Dedifferentiated amniotic fluid mesenchymal stem cell (primary cell): Measurements from ENCODE around the gene RALGPS1.

Source experiments
- DNase-seq: peaks from one replicate; pipeline ENCODE4 v3.0.0-alpha.2; 2016; ENCODE audit errors: extremely low spot score

The RALGPS1 gene

DNA sequence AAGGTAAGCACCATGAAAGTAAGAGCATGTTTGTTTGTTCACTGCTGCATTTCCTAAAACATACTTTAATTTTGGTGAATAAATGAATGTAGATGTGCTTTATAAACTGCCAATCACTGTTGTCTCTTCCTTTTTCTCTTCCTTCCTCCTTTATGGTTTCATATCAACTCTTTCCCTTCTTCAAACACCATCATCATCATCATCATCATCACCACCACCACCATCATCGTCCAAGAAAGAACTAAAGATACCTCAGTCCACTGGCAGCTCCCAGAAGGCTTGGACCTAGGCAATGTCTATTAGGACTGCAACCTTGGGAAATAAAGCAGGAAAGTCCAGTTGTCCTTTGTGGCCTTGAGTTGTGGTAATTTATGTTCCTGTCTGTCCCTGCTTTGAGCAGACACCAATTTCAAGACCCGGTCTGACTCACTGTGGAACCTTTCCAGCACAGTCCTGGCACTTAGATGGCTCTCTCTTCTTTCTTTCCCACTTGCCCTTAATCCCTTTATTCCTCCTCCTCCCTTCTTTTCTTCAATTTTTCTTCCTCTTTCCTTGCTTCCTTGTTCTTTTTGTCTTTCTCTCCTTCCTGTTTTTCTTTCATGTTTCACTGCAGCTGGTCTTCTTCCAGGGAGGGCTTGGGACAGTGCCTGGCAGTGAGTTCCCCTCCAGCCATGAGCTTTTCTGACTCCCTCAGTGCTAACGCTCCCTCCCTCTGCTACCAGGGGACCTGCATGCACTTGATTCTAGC, 108.5 kb downstream of the RALGPS1 start:
- no peak for DNase-seq

DNA sequence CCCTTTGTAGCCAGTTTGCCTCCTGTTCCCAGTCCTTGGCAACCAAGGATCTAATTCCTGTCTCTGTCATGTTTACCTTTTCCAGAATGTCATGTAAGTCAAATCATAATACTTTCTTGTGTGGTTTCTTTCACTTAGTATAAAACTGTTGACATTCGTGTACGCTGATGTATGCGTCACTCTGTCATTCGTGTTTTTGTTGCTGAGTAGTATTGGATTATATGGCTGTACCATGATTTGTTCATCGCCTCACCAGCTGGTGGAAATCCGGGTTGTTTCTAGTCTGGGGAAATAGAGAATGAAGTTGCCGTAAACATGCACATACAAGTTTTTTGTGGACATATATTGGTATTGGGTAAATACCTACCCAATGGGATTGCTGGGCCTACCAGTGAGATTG, 110.5 kb downstream of the RALGPS1 start:
- DNase-seq: no peak

DNA sequence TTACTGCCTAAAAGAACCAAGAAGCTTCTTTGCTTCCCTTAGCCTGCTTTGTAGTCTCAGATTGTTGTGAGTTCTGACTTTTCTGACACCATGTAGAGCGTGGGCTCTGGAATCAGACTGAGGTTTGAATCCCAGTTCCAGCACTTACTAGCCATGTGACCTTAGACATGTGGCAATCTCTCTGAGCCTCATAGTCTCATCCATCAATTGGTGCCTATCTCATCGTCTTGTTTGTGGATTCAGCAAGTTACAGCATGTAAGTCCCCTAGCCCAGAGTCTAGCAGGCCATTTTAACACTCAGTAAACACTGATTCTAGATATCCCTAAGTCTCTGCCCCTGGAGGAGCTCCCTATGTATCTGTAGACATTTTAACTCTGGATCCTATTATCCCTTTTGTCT, 113.1 kb downstream of the RALGPS1 start:
- no peak for DNase-seq

DNA sequence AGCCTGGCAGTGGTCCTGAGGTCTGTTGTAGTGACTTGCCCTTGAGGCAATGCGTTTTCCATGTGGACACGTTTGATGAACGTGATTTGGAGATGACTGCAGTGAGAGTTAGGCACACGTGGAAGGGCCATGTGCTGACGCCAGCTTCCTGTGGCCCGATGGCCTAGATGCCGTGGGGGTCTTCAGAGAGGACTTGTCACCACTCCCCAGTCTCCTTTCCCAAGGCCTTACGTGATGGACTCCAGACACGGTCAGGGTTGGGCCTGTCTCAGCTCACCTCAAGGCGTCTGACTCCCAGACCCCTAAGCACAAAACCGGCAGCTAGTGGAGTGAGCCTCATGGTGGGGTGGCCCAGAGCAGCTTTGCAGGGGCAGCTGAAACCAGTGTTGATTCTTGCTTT, 115.0 kb downstream of the RALGPS1 start:
- DNase-seq: no peak

DNA sequence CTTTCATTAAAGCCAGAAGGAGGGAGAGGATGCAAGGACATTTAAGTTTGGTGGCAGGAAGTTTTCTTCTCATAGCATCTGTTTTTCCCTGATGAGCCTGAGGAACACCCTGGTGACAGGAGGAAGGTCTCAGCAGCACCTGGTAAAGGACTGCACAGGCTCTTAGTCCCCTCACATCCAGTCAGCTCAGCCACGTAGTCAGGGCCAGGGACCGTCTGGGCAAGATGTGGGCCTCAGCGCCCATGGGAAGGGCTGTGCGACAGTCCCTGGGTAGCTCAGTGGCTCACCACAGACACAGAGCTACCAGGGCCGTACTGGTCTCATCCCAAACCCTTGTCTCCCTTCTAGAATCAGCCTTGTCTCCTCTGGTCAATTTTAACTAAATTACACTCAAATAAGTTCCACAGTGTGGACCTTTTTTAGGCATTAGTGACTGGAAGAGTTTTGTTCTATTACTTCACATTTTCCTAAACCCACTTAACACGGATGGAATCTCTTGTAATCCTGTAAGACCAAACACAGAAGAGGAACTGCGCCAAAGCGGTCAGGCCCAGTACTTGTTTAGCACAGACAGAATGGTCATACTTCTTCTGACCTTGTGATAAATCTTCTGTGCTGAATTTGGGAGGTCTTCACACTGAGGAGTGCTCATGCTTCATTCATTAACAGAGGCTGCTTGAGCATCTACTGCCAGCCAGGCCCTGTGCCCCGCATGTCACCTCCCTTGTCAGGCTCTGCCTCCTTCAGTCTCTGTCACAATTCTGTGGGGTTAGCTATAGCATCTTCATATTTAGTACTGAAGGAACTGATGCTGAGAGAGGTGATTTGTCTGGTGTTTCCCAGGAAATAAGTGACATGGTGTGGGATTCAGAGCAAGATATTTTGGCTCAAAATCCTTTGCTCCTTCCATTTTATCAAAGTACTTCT, 116.5 kb downstream of the RALGPS1 start:
- DNase-seq: no peak

DNA sequence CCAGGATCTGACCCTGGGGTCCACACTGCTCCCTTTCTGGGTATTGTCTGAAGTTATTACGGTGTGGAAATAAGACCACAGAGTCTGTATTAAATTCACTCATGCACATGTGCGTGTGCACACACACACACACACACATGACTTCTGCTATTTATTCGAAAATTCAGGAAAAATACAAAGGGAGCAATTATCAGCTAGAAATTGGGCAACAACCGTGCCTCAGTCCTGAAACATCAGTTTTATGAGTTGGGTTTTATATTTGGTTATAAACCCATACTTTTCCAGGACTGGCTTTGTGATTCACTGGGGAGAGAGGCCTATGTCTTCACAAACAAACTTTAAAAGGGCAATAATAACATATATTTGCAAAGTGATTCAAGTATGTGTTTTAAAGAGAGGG, 117.7 kb downstream of the RALGPS1 start:
- DNase-seq: no peak

DNA sequence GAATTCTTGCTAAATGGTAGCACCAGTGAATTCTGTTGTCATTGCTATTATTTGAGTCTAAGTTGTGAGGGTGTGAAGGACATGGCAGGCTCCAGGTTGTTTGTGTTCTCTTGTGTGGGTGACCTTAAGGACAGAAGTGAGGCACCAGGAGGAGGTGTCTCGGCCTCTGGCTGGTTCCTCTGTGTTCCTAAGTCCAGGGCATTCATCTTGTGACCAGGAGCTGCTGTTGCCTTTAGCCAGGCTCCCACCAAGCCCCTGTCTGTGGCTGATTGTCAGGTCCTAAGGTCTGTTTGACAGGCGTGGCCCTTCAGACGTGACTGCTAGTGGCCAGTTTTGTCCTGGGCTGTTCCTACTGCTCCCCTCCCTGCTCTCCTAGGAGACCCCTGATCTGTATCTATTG, 118.5 kb downstream of the RALGPS1 start:
- no peak for DNase-seq

DNA sequence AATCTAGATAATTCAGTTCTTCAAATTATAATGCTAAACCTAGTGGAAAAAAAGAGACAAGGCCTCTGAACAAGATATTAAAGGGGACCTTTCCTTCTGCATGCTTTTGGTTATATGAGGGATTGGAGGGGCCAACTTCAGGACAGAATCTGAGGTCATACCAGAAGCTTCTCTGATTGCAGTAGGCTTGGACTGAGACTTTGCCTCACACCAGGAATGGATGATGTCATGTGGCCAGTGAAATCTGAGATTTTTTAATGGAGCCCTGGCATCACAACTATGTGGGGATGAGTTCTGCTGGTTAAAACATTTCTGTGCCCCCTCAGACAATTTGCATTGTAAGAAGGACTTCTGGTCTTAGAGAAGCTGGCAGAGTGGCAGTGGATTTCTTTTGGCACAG, 119.2 kb downstream of the RALGPS1 start:
- DNase-seq: peak; percentile 30

DNA sequence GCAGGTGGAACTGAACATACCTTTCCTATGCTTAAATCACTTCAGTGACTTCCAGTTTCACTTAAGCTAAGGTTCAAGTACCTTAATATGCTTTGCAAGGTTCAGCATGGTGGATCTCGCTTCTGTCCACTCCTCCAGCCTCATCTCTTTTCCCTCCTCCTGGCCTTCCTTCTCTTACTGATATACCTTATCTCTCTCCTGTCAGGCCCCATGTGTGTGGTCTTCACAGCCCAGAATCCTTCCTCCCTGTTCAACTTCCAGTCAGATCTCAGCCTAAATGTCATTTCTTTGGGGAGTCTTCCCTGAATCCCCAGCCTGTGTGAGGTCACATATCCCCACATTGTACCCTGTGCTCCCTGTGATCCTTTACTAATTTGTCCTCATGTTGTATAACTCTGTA, 120.1 kb downstream of the RALGPS1 start:
- DNase-seq: no peak

DNA sequence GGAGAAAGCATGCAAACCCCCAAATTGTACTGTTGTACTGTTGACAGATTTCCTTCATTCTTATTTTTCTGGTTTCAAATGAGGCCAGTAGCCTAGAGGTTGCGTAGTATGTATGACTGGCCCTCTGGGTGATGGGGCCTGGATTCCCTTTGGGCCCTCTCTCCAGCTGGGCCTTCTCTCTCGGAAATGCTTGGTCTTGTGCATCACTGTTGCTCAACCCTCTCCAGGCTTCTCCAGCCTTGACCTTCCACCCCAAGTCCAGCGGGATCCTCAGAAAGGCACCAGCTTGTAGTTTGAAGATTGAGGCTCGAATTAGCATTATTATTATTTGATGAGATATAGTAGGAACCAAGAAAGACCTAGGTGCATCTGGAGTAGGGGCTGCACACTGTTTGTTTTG, 120.8 kb downstream of the RALGPS1 start:
- no peak for DNase-seq

DNA sequence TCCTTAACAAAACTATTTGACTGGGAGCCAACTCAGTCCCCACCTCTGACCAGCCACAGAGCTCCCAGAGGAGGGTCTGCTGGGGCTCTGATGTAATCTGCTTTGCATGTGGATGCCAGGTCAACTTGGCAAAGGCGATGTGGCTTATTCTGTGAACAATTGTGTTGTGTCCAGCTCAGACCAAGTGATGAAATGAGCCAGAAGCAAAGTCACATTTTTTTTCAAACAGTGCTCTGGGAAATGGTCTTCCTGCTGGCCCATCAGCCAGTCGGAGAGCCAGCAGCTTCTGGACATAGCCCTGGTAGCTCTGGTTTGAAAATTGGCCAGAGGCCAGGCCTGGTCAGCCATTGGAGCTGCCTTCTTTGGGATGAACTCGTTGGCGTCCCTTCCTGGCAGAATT, 121.4 kb downstream of the RALGPS1 start:
- no peak for DNase-seq

DNA sequence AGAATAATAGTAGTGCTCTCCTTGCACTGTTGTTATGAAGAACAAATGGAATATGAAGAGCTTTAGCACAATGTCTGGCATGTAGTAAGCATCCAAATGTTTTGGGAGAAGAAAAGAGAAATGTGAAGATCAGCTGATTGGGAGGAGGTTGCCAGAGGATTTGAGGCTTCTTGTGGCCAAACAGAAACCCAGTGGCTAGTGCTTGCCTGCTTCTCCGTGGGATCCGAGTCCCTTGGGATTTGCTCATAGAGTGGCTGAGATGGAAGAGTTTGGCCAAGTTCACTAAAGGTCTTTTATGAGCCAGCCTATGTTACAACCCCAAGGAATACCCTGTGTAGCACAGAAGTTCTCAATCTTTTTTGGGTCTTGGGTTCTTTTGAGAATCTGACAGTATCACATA, 121.9 kb downstream of the RALGPS1 start:
- DNase-seq: no peak

DNA sequence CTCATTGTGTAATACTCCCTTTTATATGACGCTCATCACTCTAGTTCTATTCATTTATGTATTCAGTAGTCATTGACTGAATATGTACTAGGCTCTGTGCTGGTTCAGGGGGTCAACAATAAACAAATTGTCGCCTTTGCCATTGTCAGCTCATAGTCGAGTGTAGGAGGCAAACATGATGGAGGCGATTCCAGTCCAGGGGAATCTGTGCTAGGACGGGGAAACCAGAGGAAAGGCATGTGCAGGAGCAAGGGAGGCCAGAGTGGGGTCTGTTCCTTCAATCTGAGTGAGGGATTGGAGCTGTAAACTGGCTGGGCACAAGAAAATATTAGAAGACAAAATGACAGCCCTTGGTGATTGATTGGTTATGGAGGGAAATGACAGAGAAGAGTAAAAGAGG, 123.9 kb downstream of the RALGPS1 start:
- DNase-seq: no peak

DNA sequence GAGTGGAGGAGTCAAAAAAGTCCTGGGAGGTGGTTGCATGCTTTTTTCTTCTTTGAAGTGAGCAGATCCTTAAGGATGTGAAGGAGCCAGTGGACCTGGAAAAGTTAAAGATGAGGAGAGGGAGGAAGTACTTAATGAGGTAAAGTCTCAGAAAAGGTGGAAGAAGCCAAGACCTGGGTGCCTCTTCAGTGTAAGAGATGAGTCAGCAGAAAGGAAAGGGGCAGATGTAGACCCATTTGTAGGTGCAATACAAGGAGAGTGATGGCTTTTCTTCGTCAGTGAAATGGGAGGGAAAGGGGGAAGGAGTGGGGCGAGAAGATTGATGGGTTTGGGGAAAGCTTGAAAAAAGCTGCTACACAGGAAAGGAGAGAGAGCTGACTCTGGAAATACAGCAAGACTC, 124.9 kb downstream of the RALGPS1 start:
- no peak for DNase-seq

DNA sequence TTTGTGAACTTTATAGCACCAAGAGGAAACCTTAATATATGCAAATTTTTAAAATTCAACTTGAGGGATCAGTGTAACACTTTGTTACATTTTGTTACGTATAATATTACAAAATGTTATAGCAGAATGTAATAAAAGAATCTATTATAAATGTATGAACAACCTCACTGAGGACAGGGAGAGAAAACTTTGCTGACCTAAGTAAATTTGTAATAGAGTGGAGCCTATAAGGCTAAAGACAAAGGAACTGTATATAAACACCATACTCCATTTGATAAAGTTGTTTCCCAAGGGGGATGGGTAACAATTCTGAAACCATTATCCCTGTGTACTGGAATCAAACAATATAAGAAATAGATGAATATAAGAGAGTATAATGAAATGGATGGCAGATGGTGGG, 130.6 kb downstream of the RALGPS1 start:
- DNase-seq: no peak

DNA sequence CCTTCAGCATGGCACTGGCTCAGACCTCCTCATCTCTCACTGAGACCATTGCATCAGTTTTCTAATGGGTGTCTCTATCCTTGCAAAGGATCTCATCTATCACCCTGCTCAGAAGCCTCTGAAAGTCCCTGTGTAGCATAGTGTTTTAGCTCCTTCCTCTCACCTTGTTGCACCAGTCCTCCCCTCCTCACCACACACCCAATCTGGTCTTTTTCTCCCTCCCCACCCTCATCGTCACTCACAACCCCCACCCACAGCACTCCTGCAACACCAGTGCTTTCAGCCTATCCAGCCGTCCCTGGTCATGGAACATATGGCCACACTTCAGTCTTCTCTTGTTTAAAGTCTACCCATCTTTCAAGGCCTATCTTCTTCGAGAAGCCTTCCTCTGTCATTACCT, 133.4 kb downstream of the RALGPS1 start:
- DNase-seq: no peak

DNA sequence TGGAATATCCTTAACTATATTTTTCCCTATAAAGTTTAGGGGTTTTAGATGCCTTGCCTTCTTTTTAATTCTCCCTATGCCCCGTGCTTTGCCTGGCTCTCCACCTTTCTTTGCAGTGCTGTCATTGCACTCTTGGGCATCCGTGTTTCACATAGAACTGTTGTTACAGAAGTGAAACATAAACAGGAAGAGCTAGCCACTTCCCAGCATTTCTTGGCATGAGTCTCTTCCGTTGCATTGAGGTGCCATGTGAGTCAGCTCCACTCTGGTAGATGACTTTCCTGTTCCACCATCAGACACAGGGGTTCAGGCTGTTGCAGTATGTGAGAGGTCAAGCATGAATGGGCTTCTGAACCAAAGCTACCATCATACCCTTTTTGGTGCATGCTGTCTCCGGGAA, 134.5 kb downstream of the RALGPS1 start:
- peak; percentile 63 for DNase-seq

DNA sequence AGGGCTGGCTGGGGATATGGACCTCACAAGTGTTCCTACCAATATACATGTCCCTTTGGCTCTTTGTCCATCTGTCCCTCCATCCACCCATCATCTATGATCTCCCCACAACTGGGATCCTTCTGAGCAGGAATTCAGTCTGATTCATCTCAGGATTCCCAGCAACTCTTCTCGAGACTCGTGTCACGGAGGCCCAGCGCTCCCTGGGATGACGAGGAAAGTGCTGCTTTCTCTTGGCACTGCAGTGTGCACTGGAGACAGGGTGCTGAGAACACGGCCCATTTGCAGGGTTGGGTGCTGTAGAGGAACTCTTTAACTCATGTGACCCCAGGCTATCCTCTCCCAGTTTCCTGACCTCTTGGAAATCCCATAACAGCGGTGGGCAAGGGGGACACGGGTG, 135.0 kb downstream of the RALGPS1 start:
- no peak for DNase-seq

DNA sequence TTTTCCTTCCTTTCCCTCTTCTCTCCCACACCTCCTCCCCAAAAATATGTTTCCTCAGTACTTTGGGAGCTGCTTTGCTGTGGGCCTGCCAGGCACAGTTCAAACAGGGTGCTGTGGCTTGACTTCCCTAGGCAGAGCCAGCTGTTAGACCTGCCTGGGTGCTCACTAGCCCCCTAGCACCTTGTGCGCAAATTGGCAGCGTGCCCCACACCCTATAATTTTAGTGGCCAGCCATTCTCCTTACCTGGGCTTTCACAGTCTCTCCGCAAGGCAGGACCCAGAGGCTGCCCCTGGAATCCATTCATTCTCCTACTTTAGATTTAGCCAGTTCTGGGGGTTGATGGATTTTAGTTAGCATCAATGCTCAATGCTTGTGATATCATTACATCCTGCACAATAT, 135.6 kb downstream of the RALGPS1 start:
- no peak for DNase-seq

DNA sequence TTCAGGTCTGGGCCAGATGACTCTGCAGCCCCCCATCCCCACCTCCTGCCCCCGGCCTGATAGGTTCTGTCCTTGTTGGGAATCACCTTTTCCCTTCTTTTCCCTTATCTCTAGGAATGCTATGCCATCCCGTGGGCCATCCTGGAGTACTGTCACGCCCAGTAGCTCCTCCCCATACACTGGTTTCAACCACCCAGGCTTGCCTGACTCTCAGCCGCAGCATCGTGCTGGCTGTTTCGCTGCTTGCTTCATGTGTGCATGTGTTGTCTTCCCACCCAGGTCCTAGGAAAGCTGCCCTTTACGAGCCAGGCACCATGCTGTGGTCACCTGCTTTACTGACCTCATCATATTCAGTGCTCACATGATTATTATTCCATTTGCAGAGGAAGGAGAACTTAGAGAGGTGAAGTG, 136.0 kb downstream of the RALGPS1 start:
- DNase-seq: no peak

DNA sequence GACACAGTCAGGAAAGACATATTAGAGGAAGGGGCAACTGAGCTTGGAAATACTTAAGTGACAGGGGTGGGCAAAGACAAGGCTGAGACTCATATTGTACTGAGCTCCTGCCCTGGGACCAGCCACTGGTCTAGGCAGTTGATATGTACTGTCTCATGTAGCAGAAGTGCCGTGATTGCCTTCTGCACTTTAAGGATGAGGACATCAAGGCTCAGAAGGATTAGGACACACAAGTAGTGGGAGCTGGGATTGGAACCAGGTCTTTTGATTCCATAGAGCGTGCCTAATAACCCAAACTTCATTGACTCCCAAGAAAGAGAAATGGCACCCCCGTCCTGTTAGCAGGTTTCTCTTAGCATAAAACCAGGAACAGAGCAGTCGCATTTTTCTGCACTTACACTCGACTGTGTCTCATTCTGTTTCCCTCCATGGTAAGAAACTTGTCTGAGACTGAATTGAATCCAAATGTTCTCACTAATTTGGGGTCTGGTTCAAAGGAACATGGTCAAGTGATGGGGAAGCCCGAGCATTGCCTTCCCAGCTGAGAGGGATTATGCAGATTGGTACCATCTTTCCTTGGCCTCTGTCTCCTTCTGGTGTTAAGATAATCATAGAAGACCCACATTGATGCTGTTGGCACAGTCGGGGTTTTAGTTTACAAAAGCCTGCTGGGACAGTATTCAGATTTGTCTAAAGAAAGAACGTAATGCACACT, 137.5 kb downstream of the RALGPS1 start:
- no peak for DNase-seq

DNA sequence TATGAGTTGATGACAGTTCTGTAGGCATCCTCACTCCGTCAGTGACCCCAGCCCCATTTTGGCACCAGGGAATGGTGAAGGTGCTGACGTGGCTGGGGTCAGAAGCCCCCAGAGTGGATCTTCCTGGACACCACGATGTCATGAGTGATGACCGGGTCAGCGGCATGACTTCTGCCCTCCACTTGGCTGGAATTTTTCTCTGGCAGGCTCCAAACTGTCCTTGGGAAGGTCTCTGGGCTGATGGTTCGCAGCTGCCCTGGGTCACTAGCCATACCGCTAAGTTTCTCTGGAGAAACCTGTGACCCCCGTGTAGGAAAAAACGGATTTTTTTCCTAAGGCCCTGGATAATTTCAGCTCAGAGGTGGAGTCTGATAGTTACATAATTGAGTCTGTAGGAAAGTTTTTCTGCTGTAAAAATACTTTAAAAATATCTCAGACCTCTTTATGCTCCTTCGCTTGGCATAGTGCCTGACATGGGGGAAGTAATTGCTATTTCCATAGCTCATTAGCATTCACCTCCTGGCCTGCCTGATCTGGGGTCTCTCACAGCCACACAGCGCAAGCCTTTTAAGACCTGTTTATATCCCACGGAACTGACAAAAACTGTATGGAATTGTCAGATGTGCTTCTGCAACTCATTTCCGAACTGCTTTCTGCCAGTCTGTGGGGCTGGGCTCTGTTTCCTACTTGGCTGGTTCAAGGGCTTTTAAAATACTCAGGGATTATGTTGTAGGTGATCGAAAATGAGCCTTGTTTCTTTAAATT, 138.7 kb downstream of the RALGPS1 start:
- no peak for DNase-seq
